Liver (tissue), 9 donors: Measurements from ENCODE around the gene ARHGAP19. TPM values are rescaled to one million over a fixed set of nuclear protein-coding genes. Genes with fewer than 3 reads are reported as not detected.

Experiments
- DNase-seq: peaks from one replicate; pipeline ENCODE4 v3.0.0-alpha.2; 2017; ENCODE audit warnings: low spot score
- H3K27ac ChIP-seq, 2 donors: one replicate each; pipeline ENCODE4 v1.7.0; 2013; ENCODE audit warnings: inconsistent platforms in 2 of 2, low read length in 2 of 2, control low read depth in 1 of 2, low read depth in 1 of 2, mild to moderate bottlenecking in 1 of 2
- H3K27me3 ChIP-seq, 4 donors: one replicate each; pipeline versions ENCODE4 v1.6.1 to v1.7.0; 2013; ENCODE audit warnings: low read length in 3 of 4, inconsistent platforms in 1 of 4, mild to moderate bottlenecking in 1 of 4, moderate library complexity in 1 of 4; ENCODE audit not compliant: control insufficient read depth in 4 of 4, insufficient read depth in 4 of 4
- H3K36me3 ChIP-seq, 4 donors: one replicate each; pipeline versions ENCODE4 v1.6.1 to v1.7.0; 2013; ENCODE audit warnings: low read length in 3 of 4, mild to moderate bottlenecking in 3 of 4, low read depth in 1 of 4, moderate library complexity in 1 of 4; ENCODE audit not compliant: control insufficient read depth in 4 of 4, insufficient read depth in 3 of 4
- H3K4me1 ChIP-seq, 4 donors: one replicate each; pipeline versions ENCODE4 v1.6.1 to v1.7.0; 2013; ENCODE audit warnings: low read length in 3 of 4, mild to moderate bottlenecking in 3 of 4, moderate library complexity in 1 of 4; ENCODE audit not compliant: control insufficient read depth in 4 of 4, insufficient read depth in 4 of 4
- H3K4me3 ChIP-seq, 3 donors: one replicate each; pipeline versions ENCODE4 v1.6.1 to v1.7.0; 2013; ENCODE audit warnings: low read length in 3 of 3, control low read depth in 1 of 3, low read depth in 1 of 3, mild to moderate bottlenecking in 1 of 3
- H3K9ac ChIP-seq, 2 donors: one replicate each; pipeline ENCODE4 v1.7.0; 2013; ENCODE audit warnings: low read length in 2 of 2, mild to moderate bottlenecking in 2 of 2, moderate library complexity in 2 of 2, control low read depth in 1 of 2, low read depth in 1 of 2
- H3K9me3 ChIP-seq, 4 donors: one replicate each; pipeline versions ENCODE4 v1.6.1 to v1.7.0; 2013; ENCODE audit warnings: low read length in 3 of 4; ENCODE audit not compliant: control insufficient read depth in 4 of 4
- EGR1 ChIP-seq, 2 donors: IDR thresholded peaks; 2 replicates each; pipeline ENCODE4 v1.6.1; 2016 to 2018; ENCODE audit warnings: antibody characterized with exemption in 2 of 2, low read depth in 2 of 2
- FOXA1 ChIP-seq: IDR thresholded peaks from 2 replicates; pipeline ENCODE4 v1.6.1; 2016; ENCODE audit warnings: antibody characterized with exemption
- FOXA2 ChIP-seq: IDR thresholded peaks from 2 replicates; pipeline ENCODE4 v1.6.1; 2016; ENCODE audit warnings: antibody characterized with exemption
- GABPA ChIP-seq, 2 donors: IDR thresholded peaks in 1 of 2; conservative IDR thresholded peaks in 1 of 2; 2 replicates each; pipeline ENCODE4 v1.6.1; 2016; ENCODE audit warnings: antibody characterized with exemption in 2 of 2, mild to moderate bottlenecking in 1 of 2, moderate library complexity in 1 of 2
- HNF4A ChIP-seq, 2 donors: conservative IDR thresholded peaks; 2 replicates each; pipeline ENCODE4 v1.6.1; 2016; ENCODE audit warnings: antibody characterized with exemption in 2 of 2, mild to moderate bottlenecking in 2 of 2
- HNF4G ChIP-seq: IDR thresholded peaks from 2 replicates; pipeline ENCODE4 v1.6.1; 2016; ENCODE audit warnings: antibody characterized with exemption
- JUND ChIP-seq, 2 donors: IDR thresholded peaks; 2 replicates each; pipeline ENCODE4 v1.6.1; 2016; ENCODE audit warnings: antibody characterized with exemption in 2 of 2
- NR2F2 ChIP-seq: IDR thresholded peaks from 2 replicates; pipeline ENCODE4 v1.6.1; 2016; ENCODE audit warnings: antibody characterized with exemption
- RAD21 ChIP-seq, 2 donors: IDR thresholded peaks; 2 replicates each; pipeline ENCODE4 v1.6.1; 2016; ENCODE audit warnings: antibody characterized with exemption in 2 of 2, mild to moderate bottlenecking in 2 of 2
- RXRA ChIP-seq, 2 donors: IDR thresholded peaks; 2 replicates each; pipeline ENCODE4 v1.6.1; 2017 to 2018; ENCODE audit warnings: antibody characterized with exemption in 2 of 2, mild to moderate bottlenecking in 1 of 2
- SP1 ChIP-seq: IDR thresholded peaks from 2 replicates; pipeline ENCODE4 v1.6.1; 2018; ENCODE audit warnings: antibody characterized with exemption, mild to moderate bottlenecking
- TAF1 ChIP-seq: conservative IDR thresholded peaks from 2 replicates; pipeline ENCODE4 v1.6.1; 2016; ENCODE audit warnings: antibody characterized with exemption, mild to moderate bottlenecking
- YY1 ChIP-seq: IDR thresholded peaks from 2 replicates; pipeline ENCODE4 v1.6.1; 2016; ENCODE audit warnings: antibody characterized with exemption, mild to moderate bottlenecking
- WGBS: extraction: QIAGEN DNeasy Blood & Tissue Kit; methylation state at CpG from one replicate; pipeline ENCODE4 v1.1.7; 2013; 5-methylcytosine and 5-hydroxymethylcytosine counted together
- polyA plus RNA-seq, 2 donors: library from polyadenylated mRNA; stranded (reverse) in 1 of 2; unstranded in 1 of 2; fragments of 200-250 nt in 1 of 2; fragments of >200 nt in 1 of 2; fragmentation: Nextera tagmentation in 1 of 2; extraction: Ambion mirVana in 1 of 2; gene quantifications; one replicate each; pipeline versions ENCODE4 v1.2.1 to v1.2.3, GENCODE V29; 2013 to 2015
- total RNA-seq, 2 donors: library from RNA; depleted of rRNA; stranded (reverse); fragments of >200 nt; gene quantifications; one replicate each; pipeline ENCODE4 v1.2.3, GENCODE V29; 2014
- TF ChIP-seq, protein P1 (sequence below): IDR thresholded peaks from 2 replicates; pipeline ENCODE4 v1.6.1; 2016; ENCODE audit warnings: antibody characterized with exemption, mild to moderate bottlenecking
- TF ChIP-seq, protein P2 (sequence below): IDR thresholded peaks from 2 replicates; pipeline ENCODE4 v1.6.1; 2016; ENCODE audit warnings: antibody characterized with exemption
- TF ChIP-seq, protein P3 (sequence below): fragments of 150-350 bp; IDR thresholded peaks from 2 replicates; pipeline ENCODE4 v1.5.1; 2017; ENCODE audit warnings: improper control_type of control experiment, low read depth, low read length; ENCODE audit not compliant: missing input control
- TF ChIP-seq, protein P4 (sequence below): IDR thresholded peaks from 2 replicates; pipeline ENCODE4 v1.6.1; 2016; ENCODE audit warnings: antibody characterized with exemption
- TF ChIP-seq, protein P5 (sequence below): IDR thresholded peaks from 2 replicates; pipeline ENCODE4 v1.6.1; 2016; ENCODE audit warnings: antibody characterized with exemption
- donor health status: healthy.
- donor health status: healthy.
- donor health status: healthy.
- donor health status: healthy.
- donor health status: healthy.

Gene ARHGAP19
- total and polyA plus RNA-seq, 4 donors: 1.6 to 23.4 (median 3.6) TPM

DNA sequence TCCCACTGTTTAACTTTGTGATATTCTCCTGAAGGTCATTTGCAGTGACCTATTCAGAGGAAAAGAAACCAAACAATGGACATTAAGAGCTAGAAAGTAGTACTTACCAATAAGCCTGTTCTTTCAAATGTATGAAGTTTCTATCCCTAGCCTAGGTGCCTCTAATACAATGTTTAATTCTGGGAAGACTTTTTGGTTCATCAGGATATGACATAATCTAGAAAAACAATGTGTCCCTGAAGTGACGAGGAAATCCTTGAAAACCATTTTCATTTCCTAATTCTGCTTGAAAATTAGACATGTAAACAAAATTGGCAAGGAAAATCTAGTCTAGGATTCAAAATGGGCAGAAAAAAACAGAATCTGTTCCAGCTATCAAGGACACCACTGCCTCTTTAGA lies 36.1 kb downstream of the ARHGAP19 start:
- TF ChIP-seq SP1 (no peak), NR2F2 (no peak)
- TF ChIP-seq, protein P1, sequence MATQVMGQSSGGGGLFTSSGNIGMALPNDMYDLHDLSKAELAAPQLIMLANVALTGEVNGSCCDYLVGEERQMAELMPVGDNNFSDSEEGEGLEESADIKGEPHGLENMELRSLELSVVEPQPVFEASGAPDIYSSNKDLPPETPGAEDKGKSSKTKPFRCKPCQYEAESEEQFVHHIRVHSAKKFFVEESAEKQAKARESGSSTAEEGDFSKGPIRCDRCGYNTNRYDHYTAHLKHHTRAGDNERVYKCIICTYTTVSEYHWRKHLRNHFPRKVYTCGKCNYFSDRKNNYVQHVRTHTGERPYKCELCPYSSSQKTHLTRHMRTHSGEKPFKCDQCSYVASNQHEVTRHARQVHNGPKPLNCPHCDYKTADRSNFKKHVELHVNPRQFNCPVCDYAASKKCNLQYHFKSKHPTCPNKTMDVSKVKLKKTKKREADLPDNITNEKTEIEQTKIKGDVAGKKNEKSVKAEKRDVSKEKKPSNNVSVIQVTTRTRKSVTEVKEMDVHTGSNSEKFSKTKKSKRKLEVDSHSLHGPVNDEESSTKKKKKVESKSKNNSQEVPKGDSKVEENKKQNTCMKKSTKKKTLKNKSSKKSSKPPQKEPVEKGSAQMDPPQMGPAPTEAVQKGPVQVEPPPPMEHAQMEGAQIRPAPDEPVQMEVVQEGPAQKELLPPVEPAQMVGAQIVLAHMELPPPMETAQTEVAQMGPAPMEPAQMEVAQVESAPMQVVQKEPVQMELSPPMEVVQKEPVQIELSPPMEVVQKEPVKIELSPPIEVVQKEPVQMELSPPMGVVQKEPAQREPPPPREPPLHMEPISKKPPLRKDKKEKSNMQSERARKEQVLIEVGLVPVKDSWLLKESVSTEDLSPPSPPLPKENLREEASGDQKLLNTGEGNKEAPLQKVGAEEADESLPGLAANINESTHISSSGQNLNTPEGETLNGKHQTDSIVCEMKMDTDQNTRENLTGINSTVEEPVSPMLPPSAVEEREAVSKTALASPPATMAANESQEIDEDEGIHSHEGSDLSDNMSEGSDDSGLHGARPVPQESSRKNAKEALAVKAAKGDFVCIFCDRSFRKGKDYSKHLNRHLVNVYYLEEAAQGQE: no peak
- Histone ChIP-seq H3K4me1 (no peaks in the 10 kb centered on the region), H3K9me3 (no peaks in the 10 kb centered on the region), H3K4me3 (no peak overlapping the region), H3K9ac (no peak overlapping the region), H3K36me3 (peaks cover 0 to 8% (median 2%) of the 10 kb centered on the region in 4 donors), H3K27ac (no peak overlapping the region), H3K27me3 (no peaks in the 10 kb centered on the region)
- WGBS: 80% methylated on average over 1 of the region's 1 CpG
- DNase-seq: no peak

DNA sequence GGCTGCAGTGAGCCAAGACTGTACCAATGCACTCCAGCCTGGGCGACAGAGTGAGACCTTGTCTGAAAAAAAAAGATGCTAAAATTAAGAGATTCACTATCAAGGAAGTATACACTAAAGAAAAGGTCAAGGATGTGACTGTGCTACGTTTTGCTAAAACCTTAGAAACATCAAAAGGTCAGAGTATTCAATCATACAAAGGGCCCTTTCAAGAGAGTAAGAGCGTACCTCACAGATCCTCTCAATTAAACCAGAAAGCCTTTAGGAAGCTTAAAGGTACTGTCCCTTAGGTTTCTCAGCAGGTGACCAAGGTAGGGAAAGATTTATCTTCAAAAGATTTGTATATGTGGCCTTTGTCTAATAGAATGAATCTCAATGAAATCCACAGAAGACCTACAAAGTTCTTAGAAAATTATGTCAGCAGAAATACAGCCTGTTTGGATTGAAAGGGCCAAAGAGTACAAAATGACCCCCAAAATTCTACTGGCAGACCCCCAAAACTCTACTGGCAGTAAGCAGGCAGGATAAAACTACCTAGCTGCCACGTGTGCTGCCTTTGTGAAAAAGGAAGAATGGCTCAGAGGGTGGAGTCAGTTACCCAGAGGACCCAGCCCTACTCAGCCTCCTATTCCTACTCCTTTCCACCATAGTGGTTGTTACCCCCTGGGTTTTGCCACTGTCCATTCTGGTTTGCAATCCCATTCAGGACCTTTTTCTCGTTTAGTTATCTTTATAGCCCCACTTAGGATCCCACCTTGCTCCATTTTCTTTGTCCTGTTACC lies 36.7 kb downstream of the ARHGAP19 start:
- H3K36me3 ChIP-seq: peaks cover 0 to 8% (median 2%) of the 10 kb centered on the region in 4 donors

More for the DNA sequence above, 36.7 kb downstream of the ARHGAP19 start:
- WGBS: 85% methylated on average over 5 of the region's 5 CpGs
- Histone ChIP-seq H3K27me3 (no peaks in the 10 kb centered on the region), H3K9ac (no peak overlapping the region), H3K4me1 (no peaks in the 10 kb centered on the region), H3K27ac (no peak overlapping the region), H3K9me3 (no peaks in the 10 kb centered on the region), H3K4me3 (no peak overlapping the region)
- TF ChIP-seq, protein P2, sequence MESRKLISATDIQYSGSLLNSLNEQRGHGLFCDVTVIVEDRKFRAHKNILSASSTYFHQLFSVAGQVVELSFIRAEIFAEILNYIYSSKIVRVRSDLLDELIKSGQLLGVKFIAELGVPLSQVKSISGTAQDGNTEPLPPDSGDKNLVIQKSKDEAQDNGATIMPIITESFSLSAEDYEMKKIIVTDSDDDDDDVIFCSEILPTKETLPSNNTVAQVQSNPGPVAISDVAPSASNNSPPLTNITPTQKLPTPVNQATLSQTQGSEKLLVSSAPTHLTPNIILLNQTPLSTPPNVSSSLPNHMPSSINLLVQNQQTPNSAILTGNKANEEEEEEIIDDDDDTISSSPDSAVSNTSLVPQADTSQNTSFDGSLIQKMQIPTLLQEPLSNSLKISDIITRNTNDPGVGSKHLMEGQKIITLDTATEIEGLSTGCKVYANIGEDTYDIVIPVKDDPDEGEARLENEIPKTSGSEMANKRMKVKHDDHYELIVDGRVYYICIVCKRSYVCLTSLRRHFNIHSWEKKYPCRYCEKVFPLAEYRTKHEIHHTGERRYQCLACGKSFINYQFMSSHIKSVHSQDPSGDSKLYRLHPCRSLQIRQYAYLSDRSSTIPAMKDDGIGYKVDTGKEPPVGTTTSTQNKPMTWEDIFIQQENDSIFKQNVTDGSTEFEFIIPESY: no peak
- no peak for TF ChIP-seq NR2F2
- TF ChIP-seq YY1: no peak
- no peak for TF ChIP-seq RAD21 (IDR thresholded peaks at IDR 0.05)
- no peak for TF ChIP-seq JUND (IDR thresholded peaks at IDR 0.05)
- TF ChIP-seq FOXA1: no peak
- no peak for TF ChIP-seq SP1
- no peak for TF ChIP-seq HNF4G
- no peak for TF ChIP-seq GABPA (IDR thresholded peaks at IDR 0.05 in 1 of 2, conservative IDR thresholded peaks at IDR 0.05 in 1 of 2)
- TF ChIP-seq, protein P1: no peak
- TF ChIP-seq, protein P3, sequence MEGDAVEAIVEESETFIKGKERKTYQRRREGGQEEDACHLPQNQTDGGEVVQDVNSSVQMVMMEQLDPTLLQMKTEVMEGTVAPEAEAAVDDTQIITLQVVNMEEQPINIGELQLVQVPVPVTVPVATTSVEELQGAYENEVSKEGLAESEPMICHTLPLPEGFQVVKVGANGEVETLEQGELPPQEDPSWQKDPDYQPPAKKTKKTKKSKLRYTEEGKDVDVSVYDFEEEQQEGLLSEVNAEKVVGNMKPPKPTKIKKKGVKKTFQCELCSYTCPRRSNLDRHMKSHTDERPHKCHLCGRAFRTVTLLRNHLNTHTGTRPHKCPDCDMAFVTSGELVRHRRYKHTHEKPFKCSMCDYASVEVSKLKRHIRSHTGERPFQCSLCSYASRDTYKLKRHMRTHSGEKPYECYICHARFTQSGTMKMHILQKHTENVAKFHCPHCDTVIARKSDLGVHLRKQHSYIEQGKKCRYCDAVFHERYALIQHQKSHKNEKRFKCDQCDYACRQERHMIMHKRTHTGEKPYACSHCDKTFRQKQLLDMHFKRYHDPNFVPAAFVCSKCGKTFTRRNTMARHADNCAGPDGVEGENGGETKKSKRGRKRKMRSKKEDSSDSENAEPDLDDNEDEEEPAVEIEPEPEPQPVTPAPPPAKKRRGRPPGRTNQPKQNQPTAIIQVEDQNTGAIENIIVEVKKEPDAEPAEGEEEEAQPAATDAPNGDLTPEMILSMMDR: no peak
- TF ChIP-seq RXRA (IDR thresholded peaks at IDR 0.05): no peak
- TF ChIP-seq, protein P4, sequence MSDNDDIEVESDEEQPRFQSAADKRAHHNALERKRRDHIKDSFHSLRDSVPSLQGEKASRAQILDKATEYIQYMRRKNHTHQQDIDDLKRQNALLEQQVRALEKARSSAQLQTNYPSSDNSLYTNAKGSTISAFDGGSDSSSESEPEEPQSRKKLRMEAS: no peak
- no peak for TF ChIP-seq TAF1
- TF ChIP-seq FOXA2: no peak
- no peak for TF ChIP-seq HNF4A (conservative IDR thresholded peaks at IDR 0.05)
- TF ChIP-seq, protein P5, sequence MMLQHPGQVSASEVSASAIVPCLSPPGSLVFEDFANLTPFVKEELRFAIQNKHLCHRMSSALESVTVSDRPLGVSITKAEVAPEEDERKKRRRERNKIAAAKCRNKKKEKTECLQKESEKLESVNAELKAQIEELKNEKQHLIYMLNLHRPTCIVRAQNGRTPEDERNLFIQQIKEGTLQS: no peak
- TF ChIP-seq EGR1 (IDR thresholded peaks at IDR 0.05; ENCODE audit: low read depth in 2 of 2): no peak
- no peak for DNase-seq
